Vagina (tissue), 2 donors: ENCODE data around the gene ARHGAP33. TPM values are rescaled to one million over a fixed set of nuclear protein-coding genes. Genes with fewer than 3 reads are reported as not detected.

ENCODE experiments used
- DNase-seq, 2 donors: peaks; one replicate each; pipeline ENCODE4 v3.0.0-alpha.2; 2017; ENCODE audit errors: extremely low spot score in 2 of 2
- H3K27ac ChIP-seq: fragments of 200-600 bp; sonication (generic); one replicate; pipeline ENCODE4 v1.5.1; 2019
- H3K27me3 ChIP-seq: fragments of 200-600 bp; sonication (generic); one replicate; pipeline ENCODE4 v1.5.1; 2019
- H3K36me3 ChIP-seq, 2 donors: fragments of 200-600 bp; sonication (generic); one replicate each; pipeline ENCODE4 v1.5.1; 2017 to 2019
- H3K4me1 ChIP-seq: fragments of 200-600 bp; sonication (generic); one replicate; pipeline ENCODE4 v1.5.1; 2019
- H3K4me3 ChIP-seq, 2 donors: fragments of 200-600 bp; sonication (generic); 1 replicate in 1 of 2; 2 replicates in 1 of 2; pipeline ENCODE4 v1.5.1; 2016 to 2019
- H3K9me3 ChIP-seq: fragments of 200-600 bp; sonication (generic); one replicate; pipeline ENCODE4 v1.5.1; 2019
- POLR2A ChIP-seq, 2 donors: fragments of 450-650 bp; IDR thresholded peaks; one replicate each; pipeline ENCODE4 v1.6.1; 2017; ENCODE audit warnings: antibody characterized with exemption in 2 of 2, mild to moderate bottlenecking in 2 of 2, moderate library complexity in 2 of 2
- POLR2AphosphoS5 ChIP-seq, 2 donors: sonication (generic); formaldehyde crosslinking; IDR thresholded peaks; one replicate each; pipeline ENCODE4 v1.9.0; 2017; ENCODE audit warnings: antibody characterized with exemption in 2 of 2, mild to moderate bottlenecking in 2 of 2, low read depth in 1 of 2; ENCODE audit not compliant: insufficient read depth in 1 of 2
- intact Hi-C: fragments of 100-400 bp; cut with DNase I; formaldehyde crosslinking; loops from one replicate; pipeline ENCODE4 v1.15.1; 2023
- total RNA-seq: library from RNA; depleted of rRNA; stranded (reverse); fragments of >200 nt; gene quantifications from one replicate; pipeline ENCODE4 v1.2.3, GENCODE V29; 2016
- TF ChIP-seq, protein P1 (sequence below), 3 experiments: fragments of 450-650 bp in 2 of 3; fragments of 200-600 bp in 1 of 3; sonication (generic) in 1 of 3; IDR thresholded peaks; one replicate each; pipeline ENCODE4 v1.5.1; 2017 to 2019; ENCODE audit warnings: antibody characterized with exemption in 3 of 3, mild to moderate bottlenecking in 2 of 3, moderate library complexity in 2 of 3

ARHGAP33 gene
- total RNA-seq, 1 donor from 2014 or later: 35.4 TPM

DNA sequence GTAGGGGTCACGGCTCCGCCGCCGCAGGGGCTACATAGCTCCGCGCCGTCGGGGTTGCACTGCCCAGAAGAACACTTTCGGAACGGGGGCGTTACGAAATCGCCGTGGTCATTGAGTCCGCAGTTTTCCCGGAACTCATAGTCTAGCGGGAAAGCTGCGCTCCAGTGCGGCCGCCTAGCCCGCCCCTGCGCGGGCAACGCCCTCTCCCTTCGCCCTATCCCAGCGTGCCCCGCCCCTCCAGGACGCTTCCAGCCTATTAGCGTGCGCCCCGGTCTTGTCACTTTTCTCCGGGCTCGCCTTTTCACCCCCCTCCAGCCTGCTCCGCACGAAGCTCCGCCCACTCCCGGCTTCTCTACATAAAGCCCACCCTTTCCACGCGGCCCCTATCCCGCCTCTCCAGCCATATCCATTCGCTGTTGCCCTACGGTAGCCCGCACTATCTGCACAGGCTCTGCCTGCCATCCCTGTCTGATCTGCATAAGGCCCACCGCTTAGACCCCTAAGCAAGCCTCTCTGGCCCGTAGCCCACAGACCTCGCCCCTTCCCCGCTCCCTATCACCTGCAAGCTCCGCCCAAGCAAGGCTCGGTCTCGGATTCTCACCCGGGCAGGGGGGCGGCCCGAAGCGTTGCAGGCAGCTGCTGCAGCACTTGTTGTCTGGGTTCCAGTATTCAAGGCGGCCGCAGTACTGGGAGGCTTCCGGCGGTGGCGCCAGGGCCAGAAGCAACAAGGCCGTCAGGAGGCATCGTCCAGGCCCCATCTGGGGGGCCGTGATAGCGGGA, 34.8 kb upstream of the ARHGAP33 start:
- DNase-seq: peak in 1 of 2 donors; percentile 97
- Histone ChIP-seq H3K4me1 (peaks cover 25% of the 10 kb centered on the region), H3K27me3 (no peaks in the 10 kb centered on the region), H3K27ac (peak overlapping the region; percentile 66), H3K36me3 (peaks cover 0 to 25% of the 10 kb centered on the region in 2 donors), H3K9me3 (no peaks in the 10 kb centered on the region), H3K4me3 (peak overlapping the region; percentile 64 to 66)
- intact Hi-C loops: no loop called here
- TF ChIP-seq, protein P1, sequence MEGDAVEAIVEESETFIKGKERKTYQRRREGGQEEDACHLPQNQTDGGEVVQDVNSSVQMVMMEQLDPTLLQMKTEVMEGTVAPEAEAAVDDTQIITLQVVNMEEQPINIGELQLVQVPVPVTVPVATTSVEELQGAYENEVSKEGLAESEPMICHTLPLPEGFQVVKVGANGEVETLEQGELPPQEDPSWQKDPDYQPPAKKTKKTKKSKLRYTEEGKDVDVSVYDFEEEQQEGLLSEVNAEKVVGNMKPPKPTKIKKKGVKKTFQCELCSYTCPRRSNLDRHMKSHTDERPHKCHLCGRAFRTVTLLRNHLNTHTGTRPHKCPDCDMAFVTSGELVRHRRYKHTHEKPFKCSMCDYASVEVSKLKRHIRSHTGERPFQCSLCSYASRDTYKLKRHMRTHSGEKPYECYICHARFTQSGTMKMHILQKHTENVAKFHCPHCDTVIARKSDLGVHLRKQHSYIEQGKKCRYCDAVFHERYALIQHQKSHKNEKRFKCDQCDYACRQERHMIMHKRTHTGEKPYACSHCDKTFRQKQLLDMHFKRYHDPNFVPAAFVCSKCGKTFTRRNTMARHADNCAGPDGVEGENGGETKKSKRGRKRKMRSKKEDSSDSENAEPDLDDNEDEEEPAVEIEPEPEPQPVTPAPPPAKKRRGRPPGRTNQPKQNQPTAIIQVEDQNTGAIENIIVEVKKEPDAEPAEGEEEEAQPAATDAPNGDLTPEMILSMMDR (IDR thresholded peaks at IDR 0.05): no peak
- TF ChIP-seq POLR2A (IDR thresholded peaks at IDR 0.05): no peak
- TF ChIP-seq POLR2AphosphoS5 (IDR thresholded peaks at IDR 0.05; ENCODE audit: insufficient read depth in 1 of 2, low read depth in 1 of 2): peak; percentile 83 to 88

DNA sequence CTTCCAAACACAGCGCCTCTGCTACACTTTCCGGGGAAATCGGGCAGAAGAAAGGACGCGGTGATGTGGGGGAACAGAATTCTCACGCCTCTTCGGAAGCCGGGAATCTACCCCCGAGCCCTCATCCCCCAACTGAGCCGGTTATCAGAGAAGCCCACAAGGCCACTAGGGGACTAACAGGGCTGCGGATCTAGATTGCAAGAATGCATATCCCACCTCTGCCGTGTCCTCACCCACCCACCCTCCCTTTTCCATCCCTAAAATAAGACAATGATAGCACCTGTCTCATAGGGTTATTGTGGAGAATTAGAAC, 34.2 kb upstream of the ARHGAP33 start:
- Histone ChIP-seq H3K27ac (peak overlapping the region; percentile 66), H3K36me3 (peaks cover 0 to 25% of the 10 kb centered on the region in 2 donors), H3K27me3 (no peaks in the 10 kb centered on the region), H3K4me3 (peak overlapping the region; percentile 64 to 66), H3K4me1 (peaks cover 31% of the 10 kb centered on the region), H3K9me3 (no peaks in the 10 kb centered on the region)
- TF ChIP-seq, protein P1 (IDR thresholded peaks at IDR 0.05): no peak
- TF ChIP-seq POLR2AphosphoS5 (IDR thresholded peaks at IDR 0.05; ENCODE audit: insufficient read depth in 1 of 2, low read depth in 1 of 2): no peak
- TF ChIP-seq POLR2A (IDR thresholded peaks at IDR 0.05): no peak
- intact Hi-C loops: no loop called here
- DNase-seq: no peak

DNA sequence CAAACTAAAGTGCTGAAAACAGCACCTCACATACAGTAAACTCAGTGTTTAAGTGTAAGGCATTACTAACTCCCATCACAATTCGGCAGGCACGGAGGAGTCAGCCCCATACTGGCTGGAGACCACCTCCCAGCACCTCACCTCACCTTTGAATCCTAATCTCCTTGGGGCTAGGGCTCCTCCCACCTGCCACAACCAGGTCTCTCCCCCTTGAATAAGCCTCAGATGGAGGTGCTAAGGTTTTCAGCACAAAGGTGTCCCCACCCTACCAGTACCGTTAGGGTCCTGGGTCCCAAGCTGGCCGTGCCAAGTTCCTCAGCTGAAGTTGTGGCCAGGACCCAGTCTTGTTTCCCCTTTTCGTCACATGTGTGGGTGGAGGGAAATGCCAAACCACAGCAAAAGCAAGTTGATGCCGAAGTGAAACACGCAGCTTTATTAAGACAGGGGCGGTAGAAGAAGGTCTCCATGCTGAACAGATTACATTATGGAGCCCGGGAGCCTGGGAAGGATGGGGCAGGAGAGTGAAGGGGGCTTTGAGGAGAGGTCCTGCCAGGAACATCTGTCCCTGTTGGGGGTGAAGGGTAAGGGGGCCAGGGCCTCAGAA, 33.1 kb upstream of the ARHGAP33 start, which contains the start of gene IGFLR1:
IGFLR1 (minus strand) TSS at position 332 of the 604 bp plus-strand sequence. CDS start 1,272 bp downstream, outside the sequence.
- Histone ChIP-seq H3K4me3 (peak within 1 kb of the TSS in 1 of 2 donors; percentile 66), H3K4me1 (peaks cover 38% of the 10 kb centered on the region)
- TF ChIP-seq, protein P1 (IDR thresholded peaks at IDR 0.05): no peak
- TF ChIP-seq POLR2AphosphoS5 (IDR thresholded peaks at IDR 0.05; ENCODE audit: insufficient read depth in 1 of 2, low read depth in 1 of 2) (no peak), POLR2A (IDR thresholded peaks at IDR 0.05) (no peak)

DNA sequence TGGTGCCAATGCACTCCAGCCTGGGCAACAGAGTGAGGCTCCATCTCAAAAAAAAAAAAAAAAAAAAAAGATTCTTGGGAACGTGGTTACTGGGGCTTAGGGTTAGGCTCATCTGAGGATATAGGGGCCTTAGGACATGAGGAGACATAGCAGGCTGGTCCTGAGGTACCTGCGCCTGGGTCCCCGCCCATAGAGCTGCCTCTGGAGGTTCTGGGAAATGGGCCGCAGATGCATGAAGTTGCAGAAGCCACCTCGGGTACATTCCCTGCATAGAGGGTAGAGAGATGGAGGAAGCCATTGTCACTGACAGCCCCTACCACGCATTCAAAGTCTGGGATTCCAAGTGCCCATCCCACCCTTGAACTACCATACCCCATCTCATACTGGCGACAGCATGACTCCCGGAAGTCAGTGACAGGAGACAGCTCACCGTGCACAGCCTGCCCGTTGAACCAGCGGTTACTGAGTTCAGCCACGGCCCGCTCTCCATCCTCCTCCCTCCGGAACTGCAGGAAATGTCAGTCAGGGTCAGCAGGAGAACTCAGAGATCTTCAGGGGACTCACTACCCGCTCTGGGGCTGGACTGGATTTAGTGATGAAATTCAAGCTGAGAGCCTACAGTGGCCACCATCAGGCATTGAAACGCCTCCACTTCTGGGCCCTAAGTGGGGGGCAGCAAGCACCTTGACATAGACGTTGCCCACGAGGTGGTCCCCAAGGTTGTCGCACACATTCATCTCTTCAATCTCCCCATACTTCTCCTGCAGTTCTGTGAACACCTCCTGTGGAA, 31.5 kb upstream of the ARHGAP33 start:
- Histone ChIP-seq H3K4me1 (peaks cover 46% of the 10 kb centered on the region), H3K27ac (peak overlapping the region; percentile 100), H3K27me3 (no peaks in the 10 kb centered on the region), H3K9me3 (no peaks in the 10 kb centered on the region), H3K36me3 (peaks cover 0 to 2% of the 10 kb centered on the region in 2 donors), H3K4me3 (peak overlapping the region in 1 of 2 donors; percentile 93)
- TF ChIP-seq POLR2A (IDR thresholded peaks at IDR 0.05) (no peak), POLR2AphosphoS5 (IDR thresholded peaks at IDR 0.05; ENCODE audit: insufficient read depth in 1 of 2, low read depth in 1 of 2) (no peak)
- TF ChIP-seq, protein P1 (IDR thresholded peaks at IDR 0.05): no peak
- no peak for DNase-seq
- intact Hi-C loops: no loop called here

More for the DNA sequence above, 33.1 kb upstream of the ARHGAP33 start, which contains the start of gene IGFLR1:
- Histone ChIP-seq H3K9me3 (no peaks in the 10 kb centered on the region), H3K36me3 (peaks cover 0 to 18% of the 10 kb centered on the region in 2 donors), H3K27me3 (no peaks in the 10 kb centered on the region), H3K27ac (peak within 1 kb of the TSS; percentile 66)
- DNase-seq: no peak
- intact Hi-C loops: no loop called here
